Measurements from ENCODE around the gene DNAJA2.
A peak's percentile ranks its signal among the peaks of the same experiment; 100 is the strongest.
"Not testable (repeated sequence)": the region's sequence is repeated elsewhere in the genome, so short reads cannot be mapped to it uniquely, and the experiment has no call there.

Gene DNAJA2

GRCh38 chr16:46973207-46973995 is at the start of gene DNAJA2:
DNAJA2 (minus strand) TSS chr16:46973674; CDS start chr16:46973572, 102 bp downstream.
- DNase-seq, result peak; percentile 95

- DNase-seq, result no peak
Observed at GRCh38 chr16:47019568-47019967, 46.1 kb upstream of the DNAJA2 start.

- peak; percentile 31 for DNase-seq
Observed at GRCh38 chr16:47018223-47018891, 44.9 kb upstream of the DNAJA2 start.

GRCh38 chr16:47017636-47018035 is 44.2 kb upstream of the DNAJA2 start:
- no peak for DNase-seq

- no peak for DNase-seq
Observed at GRCh38 chr16:47016700-47017133, 43.2 kb upstream of the DNAJA2 start.

GRCh38 chr16:47013910-47014309 is 40.4 kb upstream of the DNAJA2 start:
- no peak for DNase-seq

GRCh38 chr16:47013172-47013571 is 39.7 kb upstream of the DNAJA2 start:
- DNase-seq, result no peak

- not testable (repeated sequence) for DNase-seq
Observed at GRCh38 chr16:47010812-47011211, 37.3 kb upstream of the DNAJA2 start.

- DNase-seq, result no peak
Observed at GRCh38 chr16:47008612-47009011, 35.1 kb upstream of the DNAJA2 start.

- no peak for DNase-seq
Observed at GRCh38 chr16:47008174-47008573, 34.7 kb upstream of the DNAJA2 start.

GRCh38 chr16:47004652-47005051 is 31.2 kb upstream of the DNAJA2 start:
- no peak for DNase-seq

GRCh38 chr16:47000066-47000465 is 26.6 kb upstream of the DNAJA2 start:
- not testable (repeated sequence) for DNase-seq

GRCh38 chr16:46997844-46998243 is 24.4 kb upstream of the DNAJA2 start:
- no peak for DNase-seq

- DNase-seq, result no peak
Observed at GRCh38 chr16:46996952-46997458, 23.5 kb upstream of the DNAJA2 start.

- DNase-seq, result no peak
Observed at GRCh38 chr16:46996391-46996790, 22.9 kb upstream of the DNAJA2 start.

- DNase-seq, result no peak
Observed at GRCh38 chr16:46991729-46992704, 18.5 kb upstream of the DNAJA2 start.

GRCh38 chr16:46986896-46987295 is 13.4 kb upstream of the DNAJA2 start:
- DNase-seq, result no peak

GRCh38 chr16:46986438-46986837 is 13.0 kb upstream of the DNAJA2 start:
- no peak for DNase-seq

- DNase-seq, result no peak
Observed at GRCh38 chr16:46982335-46982734, 8.9 kb upstream of the DNAJA2 start.

- no peak for DNase-seq
Observed at GRCh38 chr16:46980926-46981325, 7.5 kb upstream of the DNAJA2 start.

GRCh38 chr16:46976550-46976949 is 3.1 kb upstream of the DNAJA2 start:
- DNase-seq, result no peak

GRCh38 chr16:46975908-46976470 is 2.5 kb upstream of the DNAJA2 start:
- no peak for DNase-seq

GRCh38 chr16:46975165-46975564 is 1.7 kb upstream of the DNAJA2 start:
- DNase-seq, result no peak

Data from activated naive CD4-positive, alpha-beta T cell treated with anti-CD3 and anti-CD28 coated beads, Interleukin-2, amount 50 U/mL, for 16 hours (primary cell).